ENCODE results near the gene PFKL. TPM values are rescaled to one million over a fixed set of nuclear protein-coding genes. Genes with fewer than 3 reads are reported as not detected.

The PFKL gene
- polyA plus RNA-seq, 1 donor = 160 TPM

DNA sequence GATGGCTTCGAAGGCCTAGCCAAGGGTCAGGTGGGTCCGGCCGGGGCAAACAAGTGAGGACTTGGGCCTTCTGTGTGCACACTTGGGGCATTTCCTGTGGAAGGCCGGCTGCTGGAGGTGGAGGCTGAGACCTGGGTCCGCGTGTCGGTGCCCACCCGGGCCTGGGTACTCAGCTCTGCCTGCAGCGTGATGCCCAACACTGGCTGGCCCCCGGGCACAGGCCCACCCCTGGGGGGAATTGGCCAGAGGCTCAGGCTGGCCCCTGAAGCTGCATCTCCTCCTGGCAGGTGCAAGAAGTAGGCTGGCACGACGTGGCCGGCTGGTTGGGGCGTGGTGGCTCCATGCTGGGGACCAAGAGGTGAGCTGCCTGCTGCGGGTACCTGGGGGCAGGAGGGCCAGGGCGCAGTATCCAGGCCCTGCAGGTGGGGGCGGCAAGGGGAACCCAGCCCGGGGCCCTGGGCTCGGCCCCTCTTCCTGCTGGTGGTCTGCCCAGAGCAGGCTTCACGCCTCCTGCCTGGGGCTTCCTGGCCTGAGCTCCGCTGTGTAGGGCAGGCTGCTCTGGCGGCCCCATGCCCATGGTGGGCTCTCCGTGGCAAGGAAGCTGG is 22.1 kb downstream of the PFKL start:
- no peaks in the 10 kb centered on the region for H3K27me3 ChIP-seq (ENCODE audit: control insufficient read depth, insufficient read depth, low read length)
- H3K36me3 ChIP-seq (ENCODE audit: control insufficient read depth, insufficient read depth, low read length) = peaks cover 88% of the 10 kb centered on the region
- H3K27ac ChIP-seq (ENCODE audit: low read length) = no peak overlapping the region
- peaks cover 3% of the 10 kb centered on the region for H3K9me3 ChIP-seq (ENCODE audit: control insufficient read depth, low read depth, low read length)
- no peak for DNase-seq
- WGBS (ENCODE audit: insufficient coverage, low lambda C conversion rate) = no CpG with 5 or more reads among the region's 23 CpGs
- no peaks in the 10 kb centered on the region for H3K4me1 ChIP-seq (ENCODE audit: control insufficient read depth, insufficient read depth, low read length)
- H3K4me3 ChIP-seq (ENCODE audit: low read length) = no peak overlapping the region

DNA sequence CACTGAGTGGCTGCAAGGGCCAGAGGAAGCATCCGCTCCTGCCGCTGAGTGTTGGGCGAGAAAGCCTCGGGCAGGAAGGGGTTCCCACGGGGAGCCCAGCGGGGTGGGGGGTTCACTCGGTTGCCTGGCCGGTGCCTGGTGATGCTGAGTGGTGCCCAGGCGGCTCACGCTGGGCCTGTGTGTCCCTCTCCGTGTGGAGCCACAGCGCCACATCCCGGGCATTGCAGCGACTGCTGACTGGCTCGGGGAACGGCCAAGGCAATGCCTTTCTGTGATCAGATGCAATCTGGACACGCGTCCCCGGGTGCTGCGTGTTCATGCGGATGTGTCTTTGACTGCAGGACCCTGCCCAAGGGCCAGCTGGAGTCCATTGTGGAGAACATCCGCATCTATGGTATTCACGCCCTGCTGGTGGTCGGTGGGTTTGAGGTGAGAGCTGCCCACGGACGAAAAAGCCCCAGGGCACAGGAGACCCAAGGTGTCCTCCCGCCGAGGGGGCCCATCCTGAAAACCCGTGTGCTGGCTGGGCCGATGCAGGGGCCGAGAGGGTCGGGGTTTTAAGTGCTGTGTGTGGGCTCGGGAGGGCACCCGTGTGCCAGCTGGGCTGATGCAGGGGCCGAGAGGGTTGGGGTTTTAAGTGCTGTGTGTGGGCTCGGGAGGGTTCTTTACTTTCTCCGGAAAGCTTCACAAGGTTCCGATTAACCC is 22.9 kb downstream of the PFKL start:
- Histone ChIP-seq H3K4me1 (ENCODE audit: control insufficient read depth, insufficient read depth, low read length) (no peaks in the 10 kb centered on the region), H3K4me3 (ENCODE audit: low read length) (no peak overlapping the region), H3K27ac (ENCODE audit: low read length) (no peak overlapping the region), H3K27me3 (ENCODE audit: control insufficient read depth, insufficient read depth, low read length) (no peaks in the 10 kb centered on the region), H3K9me3 (ENCODE audit: control insufficient read depth, low read depth, low read length) (peaks cover 3% of the 10 kb centered on the region), H3K36me3 (ENCODE audit: control insufficient read depth, insufficient read depth, low read length) (peaks cover 89% of the 10 kb centered on the region)
- WGBS (ENCODE audit: insufficient coverage, low lambda C conversion rate) = no CpG with 5 or more reads among the region's 38 CpGs
- no peak for DNase-seq

DNA sequence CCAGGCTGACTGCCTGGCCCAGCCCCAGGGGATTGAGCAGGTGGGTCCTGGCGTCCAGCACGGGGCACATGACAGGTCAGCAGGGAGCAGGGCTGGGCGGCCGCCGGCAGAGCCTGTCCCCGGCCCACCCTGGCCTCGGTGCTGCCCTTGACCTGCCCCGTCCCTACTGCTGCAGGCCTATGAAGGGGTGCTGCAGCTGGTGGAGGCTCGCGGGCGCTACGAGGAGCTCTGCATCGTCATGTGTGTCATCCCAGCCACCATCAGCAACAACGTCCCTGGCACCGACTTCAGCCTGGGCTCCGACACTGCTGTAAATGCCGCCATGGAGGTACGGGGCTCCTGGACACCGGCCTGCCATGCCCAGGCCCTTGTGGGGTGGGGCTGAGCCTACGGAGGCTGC is 23.7 kb downstream of the PFKL start:
- WGBS (ENCODE audit: insufficient coverage, low lambda C conversion rate) = 60% methylated on average over 1 of the region's 20 CpGs
- H3K36me3 ChIP-seq (ENCODE audit: control insufficient read depth, insufficient read depth, low read length) = peaks cover 86% of the 10 kb centered on the region
- H3K27me3 ChIP-seq (ENCODE audit: control insufficient read depth, insufficient read depth, low read length) = no peaks in the 10 kb centered on the region
- peaks cover 3% of the 10 kb centered on the region for H3K9me3 ChIP-seq (ENCODE audit: control insufficient read depth, low read depth, low read length)
- H3K4me3 ChIP-seq (ENCODE audit: low read length) = no peak overlapping the region
- no peak for DNase-seq
- H3K27ac ChIP-seq (ENCODE audit: low read length) = no peak overlapping the region
- no peaks in the 10 kb centered on the region for H3K4me1 ChIP-seq (ENCODE audit: control insufficient read depth, insufficient read depth, low read length)

DNA sequence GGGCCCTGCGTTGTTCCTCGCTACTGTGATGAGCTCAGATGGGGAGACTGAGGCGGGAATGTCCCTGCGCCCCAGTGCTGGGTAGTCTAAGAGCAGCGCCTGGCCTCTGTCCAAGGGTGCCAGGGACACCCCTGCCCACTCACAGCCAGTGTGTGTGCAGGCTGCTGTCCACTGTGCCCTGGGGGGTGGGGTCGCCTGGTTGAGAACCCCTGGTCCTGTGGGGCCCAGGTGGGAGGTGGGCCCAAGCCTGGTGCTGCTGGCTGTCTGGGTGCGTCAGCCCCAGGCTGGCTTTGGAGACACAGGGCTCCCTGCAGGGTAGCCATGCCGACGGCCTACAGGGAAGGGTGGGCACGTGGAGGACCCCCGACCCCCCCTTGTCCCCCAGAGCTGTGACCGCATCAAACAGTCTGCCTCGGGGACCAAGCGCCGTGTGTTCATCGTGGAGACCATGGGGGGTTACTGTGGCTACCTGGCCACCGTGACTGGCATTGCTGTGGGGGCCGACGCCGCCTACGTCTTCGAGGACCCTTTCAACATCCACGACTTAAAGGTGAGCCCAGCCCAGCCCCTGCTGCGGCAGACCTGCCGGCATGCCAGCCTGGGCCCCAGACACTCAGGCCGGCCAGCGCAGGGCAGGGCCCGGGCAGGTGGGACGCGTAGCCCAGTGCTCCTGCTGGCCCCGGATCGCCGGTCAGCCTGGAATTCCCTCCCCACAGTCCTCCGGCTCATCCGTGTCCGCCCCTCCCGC is 24.4 kb downstream of the PFKL start:
- H3K4me3 ChIP-seq (ENCODE audit: low read length) = no peak overlapping the region
- peaks cover 79% of the 10 kb centered on the region for H3K36me3 ChIP-seq (ENCODE audit: control insufficient read depth, insufficient read depth, low read length)
- DNase-seq = no peak
- whole genome bisulfite sequencing (ENCODE audit: insufficient coverage, low lambda C conversion rate) = no CpG with 5 or more reads among the region's 37 CpGs
- H3K9me3 ChIP-seq (ENCODE audit: control insufficient read depth, low read depth, low read length) = peaks cover 3% of the 10 kb centered on the region
- H3K27me3 ChIP-seq (ENCODE audit: control insufficient read depth, insufficient read depth, low read length) = no peaks in the 10 kb centered on the region
- H3K27ac ChIP-seq (ENCODE audit: low read length) = no peak overlapping the region
- no peaks in the 10 kb centered on the region for H3K4me1 ChIP-seq (ENCODE audit: control insufficient read depth, insufficient read depth, low read length)

DNA sequence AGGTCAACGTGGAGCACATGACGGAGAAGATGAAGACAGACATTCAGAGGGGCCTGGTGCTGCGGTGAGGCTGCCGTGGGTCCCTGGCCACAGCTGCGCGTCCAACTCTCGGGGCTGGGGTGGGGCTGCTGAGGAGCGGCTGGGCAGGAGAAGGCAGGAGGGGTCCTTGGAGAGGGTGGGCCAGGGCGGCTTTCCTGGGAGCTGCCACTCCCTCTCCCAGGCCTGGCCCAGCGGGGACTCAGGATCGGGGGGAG is 24.9 kb downstream of the PFKL start:
- WGBS (ENCODE audit: insufficient coverage, low lambda C conversion rate) = no CpG with 5 or more reads among the region's 11 CpGs
- H3K4me1 ChIP-seq (ENCODE audit: control insufficient read depth, insufficient read depth, low read length) = no peaks in the 10 kb centered on the region
- peaks cover 75% of the 10 kb centered on the region for H3K36me3 ChIP-seq (ENCODE audit: control insufficient read depth, insufficient read depth, low read length)

DNA sequence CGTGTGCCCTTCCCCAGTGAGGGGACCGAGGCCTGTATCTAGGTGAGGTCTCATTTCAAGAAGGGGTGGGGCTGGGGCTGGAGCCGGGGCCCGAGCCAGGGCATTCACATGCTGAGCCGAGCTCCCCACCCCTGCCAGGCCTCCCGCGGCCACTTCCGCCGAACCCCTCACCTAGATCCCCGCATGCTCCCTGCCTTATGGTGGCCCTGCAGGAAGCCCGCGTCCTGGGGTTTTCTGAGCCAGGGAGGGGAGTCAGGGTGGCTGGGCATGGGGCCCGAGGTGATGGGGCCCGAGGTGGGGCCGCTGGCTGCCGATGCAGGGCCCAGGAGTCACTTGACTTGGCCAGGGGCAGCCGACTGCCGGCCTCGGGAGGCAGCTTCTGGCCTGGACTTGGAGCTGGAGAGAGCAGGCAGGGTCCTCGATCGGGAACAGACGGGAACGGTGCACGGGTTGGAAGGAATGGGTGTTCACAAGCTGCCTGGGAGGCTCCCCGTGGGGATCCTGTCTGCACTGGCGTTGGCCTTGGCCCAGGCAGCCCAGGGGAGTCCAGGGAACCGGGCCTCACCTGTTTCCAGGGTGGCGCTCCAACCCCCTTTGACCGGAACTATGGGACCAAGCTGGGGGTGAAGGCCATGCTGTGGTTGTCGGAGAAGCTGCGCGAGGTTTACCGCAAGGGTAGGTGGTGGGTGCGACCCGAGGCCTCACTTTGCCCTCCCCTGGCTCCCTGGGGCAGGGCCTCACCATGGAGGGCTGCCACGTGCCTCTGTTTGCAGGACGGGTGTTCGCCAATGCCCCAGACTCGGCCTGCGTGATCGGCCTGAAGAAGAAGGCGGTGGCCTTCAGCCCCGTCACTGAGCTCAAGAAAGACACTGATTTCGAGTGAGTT is 25.8 kb downstream of the PFKL start:
- Histone ChIP-seq H3K4me3 (ENCODE audit: low read length) (no peak overlapping the region), H3K36me3 (ENCODE audit: control insufficient read depth, insufficient read depth, low read length) (peaks cover 73% of the 10 kb centered on the region), H3K4me1 (ENCODE audit: control insufficient read depth, insufficient read depth, low read length) (no peaks in the 10 kb centered on the region), H3K27ac (ENCODE audit: low read length) (no peak overlapping the region), H3K27me3 (ENCODE audit: control insufficient read depth, insufficient read depth, low read length) (no peaks in the 10 kb centered on the region), H3K9me3 (ENCODE audit: control insufficient read depth, low read depth, low read length) (peaks cover 3% of the 10 kb centered on the region)
- DNase-seq = no peak
- no CpG with 5 or more reads among the region's 44 CpGs for WGBS (ENCODE audit: insufficient coverage, low lambda C conversion rate)

More for the DNA sequence above, 24.9 kb downstream of the PFKL start:
- Histone ChIP-seq H3K4me3 (ENCODE audit: low read length) (no peak overlapping the region), H3K27ac (ENCODE audit: low read length) (no peak overlapping the region), H3K9me3 (ENCODE audit: control insufficient read depth, low read depth, low read length) (peaks cover 3% of the 10 kb centered on the region), H3K27me3 (ENCODE audit: control insufficient read depth, insufficient read depth, low read length) (no peaks in the 10 kb centered on the region)
- no peak for DNase-seq

DNA sequence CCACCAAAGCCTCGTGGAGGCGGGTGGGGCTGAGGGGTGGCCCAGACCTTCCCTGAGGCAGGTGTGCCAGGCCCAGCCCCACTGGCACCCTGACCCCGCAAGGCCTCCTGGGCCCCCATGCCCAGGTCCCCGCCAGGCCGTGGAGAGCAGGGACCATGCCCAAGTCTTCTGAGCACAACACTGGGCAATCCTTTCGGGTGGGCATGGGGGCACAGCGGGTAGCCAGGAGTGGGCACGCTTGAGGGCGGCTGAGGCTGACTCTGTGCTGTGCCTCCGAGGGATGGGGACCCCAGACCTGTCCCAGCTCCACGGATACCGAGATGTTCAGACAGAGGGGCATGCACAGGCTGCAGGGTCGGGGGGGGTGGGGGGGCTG is 26.4 kb downstream of the PFKL start:
- Histone ChIP-seq H3K27me3 (ENCODE audit: control insufficient read depth, insufficient read depth, low read length) (no peaks in the 10 kb centered on the region), H3K9me3 (ENCODE audit: control insufficient read depth, low read depth, low read length) (peaks cover 3% of the 10 kb centered on the region), H3K27ac (ENCODE audit: low read length) (no peak overlapping the region), H3K4me1 (ENCODE audit: control insufficient read depth, insufficient read depth, low read length) (no peaks in the 10 kb centered on the region), H3K4me3 (ENCODE audit: low read length) (no peak overlapping the region), H3K36me3 (ENCODE audit: control insufficient read depth, insufficient read depth, low read length) (peaks cover 72% of the 10 kb centered on the region)
- WGBS (ENCODE audit: insufficient coverage, low lambda C conversion rate) = no CpG with 5 or more reads among the region's 13 CpGs
- no peak for DNase-seq

DNA sequence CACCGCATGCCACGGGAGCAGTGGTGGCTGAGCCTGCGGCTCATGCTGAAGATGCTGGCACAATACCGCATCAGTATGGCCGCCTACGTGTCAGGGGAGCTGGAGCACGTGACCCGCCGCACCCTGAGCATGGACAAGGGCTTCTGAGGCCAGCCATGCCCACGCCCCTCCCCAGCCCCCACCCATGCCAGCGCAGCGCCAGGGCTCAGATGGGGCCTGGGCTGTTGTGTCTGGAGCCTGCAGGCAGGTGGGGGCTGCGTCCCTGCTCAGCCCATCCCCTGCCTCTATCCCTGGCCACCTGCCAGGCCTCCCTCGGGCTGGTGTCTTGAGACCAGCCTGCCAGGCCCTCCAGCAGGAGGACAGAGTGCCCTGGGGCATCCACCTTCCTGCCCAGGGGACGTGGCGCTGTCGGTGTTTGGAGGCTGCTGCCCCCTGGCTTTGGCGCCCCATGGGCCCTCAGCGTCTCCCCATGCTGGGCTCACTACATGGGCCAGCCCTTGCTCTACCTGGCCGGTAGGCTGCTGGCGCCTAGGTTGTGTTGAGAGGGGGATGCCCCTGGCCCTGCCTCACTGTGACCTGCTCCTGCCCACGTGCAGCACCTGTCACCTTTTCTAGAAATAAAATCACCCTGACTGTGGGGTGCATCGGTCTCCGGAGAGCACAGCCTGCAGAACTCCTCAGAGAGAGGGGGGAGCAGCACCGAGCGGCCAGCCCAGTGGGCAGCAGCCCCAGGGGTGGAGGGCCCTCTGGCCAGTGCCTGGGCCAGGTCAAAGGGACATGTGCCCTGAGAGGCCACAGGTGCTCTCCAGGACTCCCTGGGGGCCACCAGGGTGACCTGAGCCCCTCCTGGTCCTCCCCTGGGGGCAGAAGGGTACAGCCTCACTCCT is 27.1 kb downstream of the PFKL start:
- Histone ChIP-seq H3K27me3 (ENCODE audit: control insufficient read depth, insufficient read depth, low read length) (no peaks in the 10 kb centered on the region), H3K4me3 (ENCODE audit: low read length) (no peak overlapping the region), H3K36me3 (ENCODE audit: control insufficient read depth, insufficient read depth, low read length) (peaks cover 70% of the 10 kb centered on the region), H3K4me1 (ENCODE audit: control insufficient read depth, insufficient read depth, low read length) (no peaks in the 10 kb centered on the region), H3K27ac (ENCODE audit: low read length) (no peak overlapping the region), H3K9me3 (ENCODE audit: control insufficient read depth, low read depth, low read length) (peaks cover 3% of the 10 kb centered on the region)
- DNase-seq = no peak
- no CpG with 5 or more reads among the region's 26 CpGs for WGBS (ENCODE audit: insufficient coverage, low lambda C conversion rate)

DNA sequence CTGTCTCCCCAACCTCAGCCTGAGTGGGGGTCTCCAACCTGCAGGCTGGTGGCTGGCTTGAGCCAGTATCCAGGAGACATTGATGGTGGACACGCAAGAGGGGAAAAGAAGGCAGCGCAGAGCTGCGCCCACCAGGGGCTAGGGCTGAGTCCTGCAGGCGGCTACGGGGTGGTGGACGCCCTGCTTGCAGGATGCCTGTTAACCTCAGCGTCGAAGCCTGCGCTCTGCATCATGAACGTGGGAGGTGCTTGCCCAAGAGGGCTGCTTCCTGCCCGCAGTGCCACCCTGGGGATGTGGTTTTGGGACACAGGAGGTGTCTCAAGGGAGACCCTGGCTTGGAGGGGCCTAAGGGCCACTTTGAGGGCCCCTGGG is 27.7 kb downstream of the PFKL start:
- Histone ChIP-seq H3K36me3 (ENCODE audit: control insufficient read depth, insufficient read depth, low read length) (peaks cover 65% of the 10 kb centered on the region), H3K4me1 (ENCODE audit: control insufficient read depth, insufficient read depth, low read length) (no peaks in the 10 kb centered on the region), H3K9me3 (ENCODE audit: control insufficient read depth, low read depth, low read length) (peaks cover 3% of the 10 kb centered on the region), H3K4me3 (ENCODE audit: low read length) (no peak overlapping the region), H3K27ac (ENCODE audit: low read length) (no peak overlapping the region), H3K27me3 (ENCODE audit: control insufficient read depth, insufficient read depth, low read length) (no peaks in the 10 kb centered on the region)
- DNase-seq = no peak
- no CpG with 5 or more reads among the region's 11 CpGs for WGBS (ENCODE audit: insufficient coverage, low lambda C conversion rate)
